PFSK-1 (cell line): Measurements from ENCODE around the gene PTDSS2.
A peak's percentile ranks its signal among the peaks of the same experiment; 100 is the strongest.

ENCODE experiments used
- FOXP2 ChIP-seq: optimal IDR thresholded peaks from 2 replicates; pipeline ENCODE3; 2011; ENCODE audit warnings: borderline replicate concordance, control low read depth, inconsistent platforms; ENCODE audit not compliant: insufficient read depth; ENCODE audit errors: extremely low read length, extremely low read depth
- POLR2AphosphoS5 ChIP-seq: IDR thresholded peaks from 2 replicates; pipeline ENCODE4 v1.6.1; 2012; ENCODE audit warnings: low read depth, mild to moderate bottlenecking, control low read depth, low read length, moderate library complexity
- REST ChIP-seq, 2 experiments: IDR thresholded peaks; 2 replicates each; pipeline versions ENCODE4 v1.6.1 to v1.8.0; 2011 to 2012; ENCODE audit warnings: low read depth in 2 of 2, low read length in 2 of 2, control low read depth in 1 of 2, inconsistent platforms in 1 of 2, mild to moderate bottlenecking in 1 of 2, moderate library complexity in 1 of 2; ENCODE audit not compliant: insufficient read depth in 1 of 2
- SIN3A ChIP-seq: IDR thresholded peaks from 2 replicates; pipeline ENCODE4 v1.6.1; 2012; ENCODE audit warnings: mild to moderate bottlenecking, low read length, moderate library complexity, borderline replicate concordance; ENCODE audit not compliant: insufficient read depth
- TAF1 ChIP-seq: IDR thresholded peaks from 2 replicates; pipeline ENCODE4 v1.6.1; 2012; ENCODE audit warnings: low read length, control low read depth, borderline replicate concordance; ENCODE audit not compliant: insufficient read depth

The PTDSS2 gene

DNA sequence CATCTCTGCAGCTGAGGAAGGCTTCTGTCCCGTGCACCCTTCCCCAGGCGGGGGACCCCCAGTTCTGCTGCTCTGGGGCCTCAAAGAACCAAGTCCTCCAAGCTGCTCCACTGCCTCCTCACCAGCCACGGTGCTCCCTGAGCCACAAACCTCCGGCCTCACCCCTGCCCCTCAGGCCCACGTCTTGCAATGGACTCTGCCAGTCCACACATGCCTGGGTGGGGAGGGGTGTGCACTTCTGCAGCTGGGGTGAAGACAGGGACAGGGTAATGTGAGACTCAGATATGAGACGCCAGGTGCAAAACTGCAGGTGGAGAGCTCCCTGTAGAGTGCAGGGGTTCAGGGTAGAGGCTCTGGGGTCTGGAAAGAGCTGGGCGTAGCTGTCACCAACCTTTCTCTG is 3.2 kb upstream of the PTDSS2 start:
- no peak for TF ChIP-seq TAF1

- TF ChIP-seq REST (IDR thresholded peaks at IDR 0.05; ENCODE audit: insufficient read depth in 1 of 2, low read depth in 2 of 2, low read length in 2 of 2) (no peak), TAF1 (no peak), FOXP2 (no peak), POLR2AphosphoS5 (peak; percentile 75; the same call in 1 of the 2 replicates)
These were observed 2.0 kb upstream of the PTDSS2 start for GRCh38 chr11:447923-448731.

GRCh38 chr11:450809-451451 is 851 bp downstream of the PTDSS2 start:
- TF ChIP-seq FOXP2 (no peak), SIN3A (peak; percentile 71; the same call in 1 of the 2 replicates), TAF1 (no peak)

- TF ChIP-seq REST (IDR thresholded peaks at IDR 0.05; ENCODE audit: insufficient read depth in 1 of 2, low read depth in 2 of 2, low read length in 2 of 2) (no peak), SIN3A (no peak), POLR2AphosphoS5 (no peak), TAF1 (no peak), FOXP2 (no peak)
These were observed 1.7 kb downstream of the PTDSS2 start for GRCh38 chr11:451738-452137.

DNA sequence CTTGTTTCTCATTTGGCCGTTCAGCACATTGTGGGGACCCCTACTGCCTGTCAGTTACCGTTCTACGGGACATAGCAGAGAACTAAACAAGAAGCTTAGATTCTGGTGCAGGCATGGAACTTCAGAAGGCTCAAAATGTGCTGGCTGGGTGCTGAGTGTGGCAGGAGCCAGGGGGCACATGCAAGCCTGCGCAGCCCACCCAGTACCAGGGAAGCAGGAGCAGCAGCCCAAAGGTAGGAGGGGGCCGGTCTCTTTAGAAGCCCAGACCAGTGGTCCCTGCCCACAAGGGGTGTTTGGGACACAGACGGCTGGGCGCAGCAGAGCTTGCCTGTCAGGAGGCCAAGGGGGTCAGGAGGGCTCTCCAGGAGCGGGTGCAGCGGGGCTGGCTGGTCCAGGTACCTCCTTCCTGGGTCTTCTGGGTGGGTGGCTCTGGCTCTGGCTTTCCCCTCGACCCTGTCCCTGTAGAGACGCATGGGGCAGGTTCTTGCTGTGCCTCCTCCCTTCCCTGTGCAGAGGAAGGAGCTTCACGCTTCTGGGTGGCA is 2.2 kb downstream of the PTDSS2 start:
- TF ChIP-seq FOXP2, result no peak
- TF ChIP-seq SIN3A, result no peak
- no peak for TF ChIP-seq TAF1
- TF ChIP-seq REST (IDR thresholded peaks at IDR 0.05; ENCODE audit: insufficient read depth in 1 of 2, low read depth in 2 of 2, low read length in 2 of 2), result no peak
- TF ChIP-seq POLR2AphosphoS5, result no peak
